K562 (cell line): Measurements from ENCODE around the gene ABHD16B. TPM values are rescaled to one million over a fixed set of nuclear protein-coding genes. Genes with fewer than 3 reads are reported as not detected.

Experiments
- ATAC-seq: fragments of 200-7000 bp; cut with Tn5 transposase; 3 replicates; pipeline ENCODE4 v1.9.1; 2020; ENCODE audit warnings: moderate library complexity
- BruUV-seq: library from RNA; stranded (reverse); fragments of 400-500 nt; replicated peaks from 2 replicates; lab custom pipeline; 2021; lab: Mats Ljungman, UMichigan
- CTCF ChIA-PET: fragments of 300-600 bp; formaldehyde crosslinking; extraction: SDS; loops from one replicate; lab custom pipeline; 2021; ENCODE audit warnings: low intra/inter-chr PET ratio; lab: Yijun Ruan, JAX
- POLR2A ChIA-PET: fragments of 300-600, 350-650 bp; sonication (Branson Sonifier 250); formaldehyde crosslinking; extraction: SDS; loops from one replicate; lab custom pipeline; 2021; ENCODE audit warnings: antibody characterized with exemption, inconsistent platforms; lab: Yijun Ruan, JAX
- DNase-seq, 4 experiments: peaks; one replicate each; pipeline versions ENCODE4 v3.0.0 to v3.0.0-alpha.2; 2011 to 2018; ENCODE audit warnings: low spot score in 3 of 4, mixed read lengths in 3 of 4; ENCODE audit errors: extremely low read depth in 1 of 4
- FAIRE-seq: peaks from 2 replicates; lab custom pipeline; 2011; peaks lifted over from hg19 to GRCh38; lab: Jason Lieb, UNC
- H2AFZ ChIP-seq: 2 replicates; pipeline ENCODE4 v1.6.0; 2011; ENCODE audit warnings: low read depth, low read length, control low read depth, inconsistent platforms
- H3K27ac ChIP-seq: fragments of 200-600 bp; 3 replicates; pipeline ENCODE4 v1.8.0; 2011; ENCODE audit warnings: low read depth, mild to moderate bottlenecking, control low read depth, inconsistent platforms, low read length, moderate library complexity, mixed read lengths; ENCODE audit errors: extremely low read depth
- H3K27me3 ChIP-seq, 2 experiments: fragments of 300-600 bp in 1 of 2; 2 replicates in 1 of 2; 3 replicates in 1 of 2; pipeline versions ENCODE4 v1.6.0 to v1.8.0; 2011; ENCODE audit warnings: inconsistent platforms in 2 of 2, low read length in 2 of 2, mild to moderate bottlenecking in 1 of 2, mixed read lengths in 1 of 2, moderate library complexity in 1 of 2; ENCODE audit not compliant: control insufficient read depth in 2 of 2, insufficient read depth in 2 of 2
- H3K36me3 ChIP-seq: fragments of 300-600 bp; 3 replicates; pipeline ENCODE4 v1.8.0; 2011; ENCODE audit warnings: mild to moderate bottlenecking, low read length, inconsistent platforms; ENCODE audit not compliant: control insufficient read depth, insufficient read depth
- H3K4me1 ChIP-seq, 2 experiments: fragments of 200-600 bp in 1 of 2; replicated peaks in 1 of 2; 2 replicates in 1 of 2; 3 replicates in 1 of 2; pipeline versions ENCODE4 v1.5.1 to v1.8.0; 2011; ENCODE audit warnings: inconsistent platforms in 2 of 2, low read length in 2 of 2, mild to moderate bottlenecking in 1 of 2, mixed read lengths in 1 of 2, moderate library complexity in 1 of 2; ENCODE audit not compliant: control insufficient read depth in 2 of 2, insufficient read depth in 2 of 2
- H3K4me2 ChIP-seq: 2 replicates; pipeline ENCODE4 v1.6.1; 2011; ENCODE audit warnings: low read length, control low read depth, inconsistent platforms, mixed read lengths; ENCODE audit not compliant: insufficient read depth
- H3K4me3 ChIP-seq: fragments of 200-600 bp; sonication (generic), shearing (Covaris generic); 2 replicates; pipeline ENCODE4 v1.5.1; 2016; ENCODE audit warnings: control low read depth, inconsistent platforms
- H3K79me2 ChIP-seq: fragments of 200-600 bp; 3 replicates; pipeline ENCODE4 v1.8.0; 2011; ENCODE audit warnings: low read length, inconsistent platforms; ENCODE audit not compliant: control insufficient read depth, insufficient read depth
- H3K9ac ChIP-seq, 2 experiments: 2 replicates each; pipeline versions ENCODE4 v1.6.0 to v1.6.1; 2011; ENCODE audit warnings: low read depth in 2 of 2, low read length in 2 of 2, control low read depth in 1 of 2, inconsistent platforms in 1 of 2, mild to moderate bottlenecking in 1 of 2, mixed read lengths in 1 of 2; ENCODE audit not compliant: insufficient read depth in 1 of 2
- H3K9me1 ChIP-seq: one replicate; pipeline ENCODE4 v1.6.0; 2011; ENCODE audit warnings: inconsistent platforms, mild to moderate bottlenecking, low read length, moderate library complexity; ENCODE audit not compliant: control insufficient read depth, insufficient read depth
- H3K9me3 ChIP-seq: replicated peaks from 2 replicates; pipeline ENCODE4 v1.5.1; 2011; ENCODE audit warnings: low read depth, low read length, inconsistent platforms; ENCODE audit not compliant: control insufficient read depth, insufficient read depth
- H4K20me1 ChIP-seq: replicated peaks from 2 replicates; pipeline ENCODE4 v1.6.1; 2011; ENCODE audit warnings: low read length, inconsistent platforms, mixed read lengths; ENCODE audit not compliant: control insufficient read depth, insufficient read depth
- CTBP1 ChIP-seq: fragments of 450-650 bp; IDR thresholded peaks from 2 replicates; pipeline ENCODE4 v1.6.1; 2016; ENCODE audit warnings: borderline replicate concordance
- DDX20 ChIP-seq: fragments of 450-650 bp; IDR thresholded peaks from 2 replicates; pipeline ENCODE4 v1.6.1; 2016; ENCODE audit warnings: missing genetic modification characterization, low read depth, mild to moderate bottlenecking, missing compliant biosample characterization, moderate library complexity
- ETS1 ChIP-seq: conservative IDR thresholded peaks from 2 replicates; pipeline ENCODE4 v1.6.1; 2011; ENCODE audit warnings: low read depth, mild to moderate bottlenecking, low read length; ENCODE audit not compliant: control insufficient read depth
- KLF13 ChIP-seq: fragments of 450-650 bp; IDR thresholded peaks from 2 replicates; pipeline ENCODE4 v1.6.1; 2016; ENCODE audit warnings: missing genetic modification characterization, low read depth, mild to moderate bottlenecking, missing compliant biosample characterization, moderate library complexity, borderline replicate concordance
- MCM7 ChIP-seq, 2 experiments: fragments of 450-650 bp; IDR thresholded peaks; 2 replicates each; pipeline ENCODE4 v1.6.1; 2016 to 2018
- MITF ChIP-seq: IDR thresholded peaks from 2 replicates; pipeline ENCODE4 v1.6.1; 2014; ENCODE audit warnings: antibody characterized with exemption
- NR4A1 ChIP-seq, 2 experiments: fragments of 250-450 bp in 1 of 2; fragments of 450-650 bp in 1 of 2; sonication (Bioruptor Pico) in 1 of 2; IDR thresholded peaks; 2 replicates each; pipeline versions ENCODE4 v1.4.0 to v1.6.1; 2016 to 2020; ENCODE audit warnings: mild to moderate bottlenecking in 2 of 2, missing compliant biosample characterization in 1 of 2, missing genetic modification characterization in 1 of 2, moderate library complexity in 1 of 2
- PHB2 ChIP-seq: fragments of 450-650 bp; IDR thresholded peaks from 2 replicates; pipeline ENCODE4 v1.6.1; 2017; ENCODE audit warnings: low read depth
- PTBP1 ChIP-seq: fragments of 200-400 bp; formaldehyde crosslinking; IDR thresholded peaks from 2 replicates; pipeline ENCODE4 v1.6.1; 2017; ENCODE audit warnings: low read depth, low read length
- RAD21 ChIP-seq, 2 experiments: fragments of 250-450 bp in 1 of 2; fragments of 450-650 bp in 1 of 2; sonication (Bioruptor Pico) in 1 of 2; formaldehyde crosslinking in 1 of 2; IDR thresholded peaks in 1 of 2; conservative IDR thresholded peaks in 1 of 2; 2 replicates each; pipeline versions ENCODE4 v1.4.0 to v1.8.0; 2020 to 2022; ENCODE audit warnings: mild to moderate bottlenecking in 2 of 2, moderate library complexity in 1 of 2
- SMARCE1 ChIP-seq: fragments of 450-650 bp; IDR thresholded peaks from 2 replicates; pipeline ENCODE4 v1.7.1; 2016; ENCODE audit warnings: mild to moderate bottlenecking
- SP1 ChIP-seq: sonication (generic); formaldehyde crosslinking; IDR thresholded peaks from 2 replicates; pipeline ENCODE4 v1.8.1; 2022; ENCODE audit warnings: mild to moderate bottlenecking, missing genetic modification reagents
- ZC3H4 ChIP-seq: sonication (generic); formaldehyde crosslinking; IDR thresholded peaks from 2 replicates; pipeline ENCODE4 v1.9.0; 2021; ENCODE audit warnings: missing genetic modification reagents, borderline replicate concordance
- ZFX ChIP-seq: sonication (generic); formaldehyde crosslinking; IDR thresholded peaks from 2 replicates; pipeline ENCODE4 v1.8.0; 2022; ENCODE audit warnings: mild to moderate bottlenecking, missing genetic modification reagents, moderate library complexity
- ZKSCAN1 ChIP-seq: fragments of 150-350 bp; IDR thresholded peaks from 2 replicates; pipeline ENCODE4 v1.6.1; 2016; ENCODE audit warnings: low read depth, low read length
- ZNF23 ChIP-seq: fragments of 250-450 bp; sonication (Bioruptor Pico); IDR thresholded peaks from 2 replicates; pipeline ENCODE4 v1.4.0; 2020; ENCODE audit warnings: mild to moderate bottlenecking
- WGBS: fragments of 100-300 bp; shearing (Covaris generic); methylation state at CpG from one replicate; pipeline ENCODE4 v1.1.6; 2016; ENCODE audit warnings: low coverage, mixed read lengths; ENCODE audit not compliant: insufficient coverage; ENCODE audit errors: missing lambda C conversion rate; 5-methylcytosine and 5-hydroxymethylcytosine counted together
- in situ Hi-C: fragments of 300-500 bp; cut with MboI; formaldehyde crosslinking; loops from 4 replicates; pipeline ENCODE4 v1.15.0; 2018; ENCODE audit warnings: inconsistent platforms, mixed read lengths
- intact Hi-C: fragments of 100-400 bp; cut with micrococcal nuclease; formaldehyde crosslinking; loops from 2 replicates; pipeline ENCODE4 v1.14.2; 2022
- polyA plus RNA-seq, 8 experiments: library from polyadenylated mRNA; depleted of rRNA in 4 of 8; stranded (reverse) in 5 of 8; unstranded in 3 of 8; fragments of >200 nt; fragmentation: Nextera tagmentation in 2 of 8; fragmentation: Illumina TruSeq in 1 of 8; extraction: Ambion mirVana in 2 of 8; extraction: Trizol in 1 of 8; gene quantifications; 2 replicates each; pipeline versions ENCODE4 v1.2.1 to v1.2.3, GENCODE V29; 2011 to 2014; ENCODE audit warnings: inconsistent platforms in 1 of 8, missing spikeins in 1 of 8
- total RNA-seq, 7 experiments: library from RNA; depleted of rRNA in 6 of 7; stranded (reverse); fragments of >200 nt in 6 of 7; fragmentation: Illumina TruSeq in 2 of 7; extraction: Trizol in 2 of 7; gene quantifications; 2 replicates each; pipeline versions ENCODE4 v1.2.1 to v1.2.3, GENCODE V29; 2011 to 2021; ENCODE audit warnings: low replicate concordance in 1 of 7
- TF ChIP-seq, protein P1 (sequence below): sonication (generic); formaldehyde crosslinking; IDR thresholded peaks from 2 replicates; pipeline ENCODE4 v1.8.1; 2023; ENCODE audit warnings: mild to moderate bottlenecking, missing genetic modification reagents, moderate library complexity

ABHD16B gene
- total and polyA plus RNA-seq, 9 of the 15 experiments (the other 6 are each of a cell fraction or from before 2014, with no cell fraction given), result not detected

DNA sequence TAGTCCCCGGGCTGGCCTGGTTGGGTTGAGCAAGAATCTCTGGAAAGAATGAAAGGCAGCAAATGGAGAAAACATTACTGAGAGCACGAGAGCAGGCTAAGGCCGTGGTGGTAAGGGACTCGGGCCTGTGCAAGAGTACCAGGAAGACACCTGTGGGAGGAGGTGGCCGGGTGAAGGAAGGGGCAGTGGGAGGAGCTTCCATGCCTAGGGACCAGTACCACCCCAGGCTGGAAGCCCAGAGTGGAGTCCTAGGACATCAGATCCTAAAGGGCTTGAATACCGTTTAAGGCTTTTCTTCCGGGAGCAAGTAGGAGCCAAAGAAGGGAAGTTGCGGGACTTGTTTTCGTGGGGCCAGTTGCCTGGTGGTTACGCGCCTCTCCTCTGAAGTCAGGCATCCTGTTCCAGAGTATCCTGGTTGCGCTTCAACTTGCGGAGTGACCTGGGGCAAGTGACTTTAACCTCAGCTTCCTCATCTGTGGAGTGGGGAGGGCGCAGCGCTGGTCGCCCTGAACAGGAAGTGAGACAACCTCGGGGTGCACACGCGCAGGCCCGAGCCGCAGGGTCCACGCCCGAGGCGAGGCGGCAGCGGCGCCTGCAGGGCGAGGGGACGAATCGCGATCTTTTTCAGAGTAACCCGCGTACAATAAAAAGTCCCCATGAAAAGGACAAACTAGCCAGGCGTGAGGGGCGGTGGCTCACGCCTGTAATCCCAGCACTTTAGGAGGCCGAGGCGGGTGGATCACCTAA lies 2.7 kb downstream of the ABHD16B start:
- POLR2A ChIA-PET, result interaction anchor here (0.6 to 3.2 kb wide), 13 partner anchors 8 to 243 kb away, joined by 3 to 39 read pairs (median 4); partner anchors contain the start of genes ARFRP1 and ZGPAT
- TF ChIP-seq ETS1 (no peak; the same call in 1 of the 2 replicates), RAD21 (CRISPR knock-in tag; conservative IDR thresholded peaks at IDR 0.05 in 1 of 2, IDR thresholded peaks at IDR 0.05 in 1 of 2) (peak; percentile 95), ZFX (CRISPR knock-in tag) (peak; percentile 80), ZKSCAN1 (0 out of 2 replicates have a peak, but pooled peaks have one; percentile 38), MCM7 (IDR thresholded peaks at IDR 0.05) (no peak), CTBP1 (peak; percentile 89), KLF13 (tag) (peak; percentile 23; the same call in 1 of the 2 replicates), SP1 (CRISPR knock-in tag) (peak; percentile 66), ZC3H4 (no peak), PHB2 (no peak), SMARCE1 (no peak), DDX20 (no peak), NR4A1 (CRISPR knock-in tag; IDR thresholded peaks at IDR 0.05) (0 out of 2 replicates have a peak, but pooled peaks have one; percentile 13), NR4A1 (tag; IDR thresholded peaks at IDR 0.05) (no peak), PTBP1 (0 out of 2 replicates have a peak, but pooled peaks have one; percentile 65), ZNF23 (CRISPR knock-in tag) (no peak), MITF (0 out of 2 replicates have a peak, but pooled peaks have one; percentile 38)
- TF ChIP-seq, protein P1, sequence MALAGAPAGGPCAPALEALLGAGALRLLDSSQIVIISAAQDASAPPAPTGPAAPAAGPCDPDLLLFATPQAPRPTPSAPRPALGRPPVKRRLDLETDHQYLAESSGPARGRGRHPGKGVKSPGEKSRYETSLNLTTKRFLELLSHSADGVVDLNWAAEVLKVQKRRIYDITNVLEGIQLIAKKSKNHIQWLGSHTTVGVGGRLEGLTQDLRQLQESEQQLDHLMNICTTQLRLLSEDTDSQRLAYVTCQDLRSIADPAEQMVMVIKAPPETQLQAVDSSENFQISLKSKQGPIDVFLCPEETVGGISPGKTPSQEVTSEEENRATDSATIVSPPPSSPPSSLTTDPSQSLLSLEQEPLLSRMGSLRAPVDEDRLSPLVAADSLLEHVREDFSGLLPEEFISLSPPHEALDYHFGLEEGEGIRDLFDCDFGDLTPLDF (CRISPR knock-in tag), result no peak

More for the DNA sequence above, 2.7 kb downstream of the ABHD16B start:
- Histone ChIP-seq H3K4me2 (peak overlapping the region; percentile 83), H3K9me3 (no peaks in the 10 kb centered on the region), H4K20me1 (no peaks in the 10 kb centered on the region), H3K9ac (peak overlapping the region; percentile 92 to 93), H3K36me3 (peaks cover 39% of the 10 kb centered on the region; the same call in 2 of the 3 replicates), H3K27me3 (no peaks in the 10 kb centered on the region), H2AFZ (peak overlapping the region; percentile 81), H3K4me1 (peaks cover 14 to 70% of the 10 kb centered on the region in 2 experiments; a peak in 4 of 5 replicates), H3K9me1 (no peaks in the 10 kb centered on the region), H3K27ac (peak overlapping the region; percentile 75), H3K4me3 (peak overlapping the region; percentile 95), H3K79me2 (peaks cover 51% of the 10 kb centered on the region)
- WGBS, result 2% methylated on average over 37 of the region's 38 CpGs
- peak; percentile 97 for FAIRE-seq
- CTCF ChIA-PET, result interaction anchor here (0.7 to 2.4 kb wide), 7 partner anchors 42 to 326 kb away, joined by 3 to 18 read pairs (median 4); partner anchors contain the start of genes ARFRP1, PTK6 and ZGPAT
- DNase-seq, result peak; percentile 76 to 93 (median 84)
- intact Hi-C loops, result loop anchor here (2.0 to 10.0 kb wide), 4 partner anchors 45 to 309 kb away; partner anchors contain the start of genes ARFRP1, FNDC11 and SAMD10
- in situ Hi-C loops, result loop anchor here (5.0 kb wide), 1 partner anchor 157 kb away; the partner anchor contains the start of genes ARFRP1 and ZGPAT
- ATAC-seq, result peak; percentile 85
- BruUV-seq, result no TSS peak
